GM11168 (cell line): ENCODE data around the gene MCRS1.

Experiments
- in situ Hi-C: fragments of 300-500 bp; cut with MboI; formaldehyde crosslinking; loops from one replicate; pipeline ENCODE4 v1.12.0; 2022; ENCODE audit warnings: low sequenced_read_pairs; ENCODE audit not compliant: unreplicated experiment

MCRS1 gene

GRCh38 chr12:49582850-49583249 is 14.9 kb upstream of the MCRS1 start:
- in situ Hi-C loops, result no loop called here

GRCh38 chr12:49582201-49582600 is 14.3 kb upstream of the MCRS1 start:
- in situ Hi-C loops, result no loop called here

- in situ Hi-C loops, result no loop called here
Measured at GRCh38 chr12:49580572-49581535, 12.9 kb upstream of the MCRS1 start.

GRCh38 chr12:49578471-49579112 is 10.7 kb upstream of the MCRS1 start:
- in situ Hi-C loops, result no loop called here

- in situ Hi-C loops, result no loop called here
Measured at GRCh38 chr12:49577589-49578315, 9.8 kb upstream of the MCRS1 start.

GRCh38 chr12:49568442-49569162 is 660 bp upstream of the MCRS1 start:
- in situ Hi-C loops, result no loop called here

GRCh38 chr12:49567302-49567610 is 686 bp downstream of the MCRS1 start:
- in situ Hi-C loops, result no loop called here

GRCh38 chr12:49566361-49566760 is 1.6 kb downstream of the MCRS1 start:
- in situ Hi-C loops, result no loop called here

- in situ Hi-C loops, result no loop called here
Measured at GRCh38 chr12:49565406-49566265, 2.3 kb downstream of the MCRS1 start.

- in situ Hi-C loops, result no loop called here
Measured at GRCh38 chr12:49564686-49565405, 3.1 kb downstream of the MCRS1 start.

- in situ Hi-C loops, result no loop called here
Measured at GRCh38 chr12:49563951-49564685, 3.8 kb downstream of the MCRS1 start.

GRCh38 chr12:49562831-49563230 is 5.1 kb downstream of the MCRS1 start:
- in situ Hi-C loops, result no loop called here

GRCh38 chr12:49562233-49562632 is 5.7 kb downstream of the MCRS1 start:
- in situ Hi-C loops, result no loop called here

- in situ Hi-C loops, result no loop called here
Measured at GRCh38 chr12:49560695-49561094, 7.2 kb downstream of the MCRS1 start.

GRCh38 chr12:49559011-49559675 is 8.8 kb downstream of the MCRS1 start:
- in situ Hi-C loops, result no loop called here

GRCh38 chr12:49558526-49558925 is 9.4 kb downstream of the MCRS1 start:
- in situ Hi-C loops, result no loop called here

- in situ Hi-C loops, result no loop called here
Measured at GRCh38 chr12:49557917-49558215, 10.1 kb downstream of the MCRS1 start.
